ENCODE data around the gene C12orf43.
"Not testable (repeated sequence)": the region's sequence is repeated elsewhere in the genome, so short reads cannot be mapped to it uniquely, and the experiment has no call there.

Gene C12orf43, protein sequence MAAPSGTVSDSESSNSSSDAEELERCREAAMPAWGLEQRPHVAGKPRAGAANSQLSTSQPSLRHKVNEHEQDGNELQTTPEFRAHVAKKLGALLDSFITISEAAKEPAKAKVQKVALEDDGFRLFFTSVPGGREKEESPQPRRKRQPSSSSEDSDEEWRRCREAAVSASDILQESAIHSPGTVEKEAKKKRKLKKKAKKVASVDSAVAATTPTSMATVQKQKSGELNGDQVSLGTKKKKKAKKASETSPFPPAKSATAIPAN

GRCh38 chr12:121015825-121016766, at the start of gene C12orf43:
TSS of gene C12orf43 (minus strand) at chr12:121016487. CDS start at chr12:121016474, 13 bp downstream.
- DNase-seq (ENCODE audit: low spot score): peak; percentile 96

DNA sequence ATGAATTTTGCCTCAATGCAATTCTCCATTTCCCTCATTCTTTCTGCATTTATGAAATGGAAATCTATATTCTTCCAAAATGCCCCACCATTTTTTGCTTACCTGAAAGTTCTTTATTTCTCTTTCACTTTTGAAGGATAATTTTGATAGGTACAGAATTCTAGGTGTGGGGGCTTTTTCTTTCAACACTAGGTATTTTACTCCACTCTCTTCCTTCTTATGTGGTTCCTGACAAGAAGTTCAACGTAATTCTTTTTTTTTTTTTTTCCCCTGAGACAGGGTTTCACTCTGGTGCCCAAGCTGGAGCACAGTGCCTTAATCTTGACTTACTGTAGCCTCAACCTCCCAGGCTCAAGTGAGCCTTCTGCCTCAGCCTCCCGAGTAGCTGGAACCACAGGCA, 49.1 kb upstream of the C12orf43 start:
- peak; percentile 13 for DNase-seq (ENCODE audit: low spot score)

- DNase-seq (ENCODE audit: low spot score): peak; percentile 6
Observed at GRCh38 chr12:121064586-121064985, 48.3 kb upstream of the C12orf43 start.

GRCh38 chr12:121064116-121064515, 47.8 kb upstream of the C12orf43 start:
- DNase-seq (ENCODE audit: low spot score): peak; percentile 24

DNA sequence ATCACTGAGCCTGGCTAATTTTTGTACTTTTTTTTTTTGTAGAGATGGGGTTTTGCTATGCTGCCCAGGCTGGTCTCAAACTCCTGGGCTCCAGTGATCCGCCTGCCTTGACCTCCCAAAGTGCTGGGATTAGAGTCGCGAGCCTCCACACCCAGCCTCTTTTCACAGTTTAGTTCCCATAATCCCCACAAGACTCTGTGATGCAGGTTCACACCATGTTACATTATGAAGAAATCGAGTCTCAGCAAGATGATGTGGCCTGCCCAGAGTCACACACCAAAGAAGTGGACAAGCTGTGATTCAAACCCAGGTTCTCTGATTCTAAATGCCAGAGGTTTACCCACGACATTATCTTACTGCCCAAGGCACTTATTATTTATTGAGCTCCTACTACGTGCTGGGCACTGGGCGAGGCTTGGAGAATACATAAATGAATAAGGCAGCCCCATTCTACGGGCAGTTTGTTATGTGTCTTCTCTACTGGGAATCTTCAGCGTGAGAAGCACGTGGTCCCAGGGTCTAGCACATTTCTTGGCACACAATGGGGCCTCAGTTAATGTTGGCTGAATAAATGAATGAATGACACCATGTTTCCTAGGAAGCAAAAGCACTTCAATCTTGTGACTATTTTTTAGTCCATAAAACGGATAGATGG, 46.2 kb upstream of the C12orf43 start:
- DNase-seq (ENCODE audit: low spot score): peak; percentile 24

DNA sequence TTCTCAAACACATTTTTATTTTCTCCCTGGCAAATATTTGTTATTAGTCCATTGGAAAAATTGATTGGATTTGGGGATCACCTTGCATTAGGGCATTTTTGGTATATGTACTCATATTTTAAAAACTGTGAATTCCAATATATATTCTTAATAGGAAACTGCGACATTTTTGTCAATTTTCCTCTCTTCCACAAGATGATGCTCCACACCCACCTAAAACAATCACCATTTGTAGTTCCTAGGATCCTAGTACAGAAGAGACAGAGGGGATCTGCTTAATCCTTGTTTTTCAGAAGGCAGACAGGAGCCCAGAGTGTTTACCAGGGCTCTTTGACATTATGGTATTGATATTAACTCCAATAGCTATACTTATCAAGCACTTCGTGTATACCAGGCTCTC, 45.5 kb upstream of the C12orf43 start:
- no peak for DNase-seq (ENCODE audit: low spot score)

GRCh38 chr12:121060149-121061001, 44.1 kb upstream of the C12orf43 start:
- peak; percentile 66 for DNase-seq (ENCODE audit: low spot score)

DNA sequence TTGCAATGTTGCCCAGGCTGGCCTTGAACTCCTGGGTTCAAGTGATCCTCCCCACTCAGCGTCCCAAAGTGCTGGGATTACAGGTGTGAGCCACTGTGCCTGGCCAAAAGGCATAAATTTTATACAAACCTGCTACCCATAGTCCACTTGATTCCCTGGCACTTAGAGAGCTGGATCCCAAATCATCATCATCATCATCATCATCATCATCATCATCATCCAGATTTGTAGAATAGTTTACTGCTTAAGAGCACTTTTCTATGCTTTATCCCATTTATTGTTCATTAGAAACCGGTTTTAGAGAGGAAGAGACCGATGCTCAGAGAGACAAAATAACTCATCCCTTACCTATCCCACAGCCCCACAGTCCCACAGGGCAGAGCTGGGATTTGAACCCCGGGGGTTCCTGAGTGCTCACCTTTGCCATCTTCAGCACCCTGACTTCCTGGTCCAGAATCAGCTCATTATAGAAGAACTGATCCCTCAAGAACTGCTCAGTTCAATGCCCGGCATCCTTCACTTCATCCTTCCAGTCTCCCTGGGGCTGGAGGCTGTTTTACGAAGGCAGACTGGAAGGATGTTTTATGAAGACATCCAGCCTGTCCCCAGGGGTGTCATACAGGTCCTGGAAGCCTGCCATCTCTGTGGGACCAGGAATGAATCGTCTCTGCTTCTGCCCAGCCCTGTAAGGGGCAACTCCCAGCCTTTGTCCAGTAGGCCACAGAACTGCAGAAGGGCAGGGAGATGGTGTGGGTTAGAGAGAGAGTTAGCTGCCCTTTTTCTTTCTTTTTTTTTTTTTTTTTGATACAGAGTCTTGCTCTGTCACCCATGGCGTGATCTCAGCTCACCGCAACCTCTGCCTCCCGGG, 43.0 kb upstream of the C12orf43 start:
- no peak for DNase-seq (ENCODE audit: low spot score)

DNA sequence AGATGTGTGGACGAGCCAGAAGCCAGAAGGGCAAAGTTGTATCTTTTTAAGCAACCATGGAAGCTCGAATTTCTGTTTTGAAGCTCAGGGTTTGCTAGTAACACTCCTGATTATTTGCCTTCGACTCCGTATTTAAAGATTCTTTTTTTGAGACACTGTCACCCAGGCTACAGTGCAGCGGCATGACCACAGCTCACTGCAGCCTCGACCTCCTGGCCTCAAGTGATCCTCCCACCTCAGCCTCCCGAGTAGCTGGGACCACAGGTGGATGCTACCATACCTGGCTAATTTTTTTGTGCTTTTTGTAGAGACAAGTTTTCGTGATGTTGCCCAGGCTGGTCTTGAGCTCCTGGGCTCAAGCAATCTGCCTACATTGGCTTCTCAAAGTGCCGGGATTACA, 41.5 kb upstream of the C12orf43 start:
- peak; percentile 28 for DNase-seq (ENCODE audit: low spot score)

DNA sequence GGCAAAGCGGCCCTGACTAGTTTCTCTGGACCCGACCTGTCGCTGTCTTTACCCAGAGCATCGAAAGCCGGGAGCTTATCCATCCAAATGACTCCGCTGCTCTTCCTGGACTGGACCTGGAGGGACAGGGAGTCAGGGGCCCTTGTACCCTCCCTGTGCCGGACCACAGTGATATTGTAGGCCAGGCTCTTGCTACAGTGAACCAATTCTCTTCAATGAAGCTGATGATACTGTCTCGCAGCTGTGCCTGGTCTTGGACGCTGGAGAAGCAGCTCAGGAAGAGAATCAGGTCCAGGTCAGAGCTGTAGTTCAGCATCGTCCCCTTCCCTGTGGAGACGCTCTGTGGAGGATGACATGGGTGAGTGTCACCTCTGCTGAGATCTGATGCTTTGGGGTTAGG, 37.4 kb upstream of the C12orf43 start:
- DNase-seq (ENCODE audit: low spot score): no peak

GRCh38 chr12:121050725-121051124, 34.4 kb upstream of the C12orf43 start:
- DNase-seq (ENCODE audit: low spot score): no peak

- no peak for DNase-seq (ENCODE audit: low spot score)
Observed at GRCh38 chr12:121048442-121048841, 32.2 kb upstream of the C12orf43 start.

GRCh38 chr12:121047400-121047799, 31.1 kb upstream of the C12orf43 start:
- DNase-seq (ENCODE audit: low spot score): not testable (repeated sequence)

GRCh38 chr12:121043067-121043466, 26.8 kb upstream of the C12orf43 start:
- no peak for DNase-seq (ENCODE audit: low spot score)

GRCh38 chr12:121038861-121039668, 22.8 kb upstream of the C12orf43 start, which contains the start of gene OASL:
TSS of gene OASL (minus strand) at chr12:121039246. CDS start at chr12:121038971, 275 bp downstream.
- DNase-seq (ENCODE audit: low spot score): no peak

DNA sequence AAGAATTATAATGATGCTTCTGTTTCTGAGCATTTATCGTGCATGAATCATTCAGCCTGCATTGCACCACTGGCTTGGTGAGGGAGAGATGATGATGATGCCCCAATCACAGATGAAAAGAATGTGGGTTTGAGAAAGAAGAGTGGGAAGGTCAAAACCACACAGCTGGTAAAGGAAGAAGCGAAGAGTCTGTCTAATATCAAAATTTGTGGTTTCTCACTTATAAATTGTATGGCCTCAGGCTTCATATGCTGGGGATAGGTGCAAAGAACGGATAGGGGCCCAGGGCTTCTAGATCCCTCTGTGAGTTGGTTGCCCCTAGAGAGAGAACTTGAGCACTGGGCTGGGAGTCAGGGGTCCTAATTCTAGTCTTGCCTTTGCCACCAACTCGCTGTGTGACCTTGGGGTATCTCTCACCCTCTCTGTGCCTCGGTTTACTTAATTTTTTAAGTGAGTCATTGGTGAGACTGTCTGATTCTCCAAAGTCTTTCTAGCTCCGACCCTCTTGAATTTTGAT, 20.6 kb upstream of the C12orf43 start:
- no peak for DNase-seq (ENCODE audit: low spot score)

DNA sequence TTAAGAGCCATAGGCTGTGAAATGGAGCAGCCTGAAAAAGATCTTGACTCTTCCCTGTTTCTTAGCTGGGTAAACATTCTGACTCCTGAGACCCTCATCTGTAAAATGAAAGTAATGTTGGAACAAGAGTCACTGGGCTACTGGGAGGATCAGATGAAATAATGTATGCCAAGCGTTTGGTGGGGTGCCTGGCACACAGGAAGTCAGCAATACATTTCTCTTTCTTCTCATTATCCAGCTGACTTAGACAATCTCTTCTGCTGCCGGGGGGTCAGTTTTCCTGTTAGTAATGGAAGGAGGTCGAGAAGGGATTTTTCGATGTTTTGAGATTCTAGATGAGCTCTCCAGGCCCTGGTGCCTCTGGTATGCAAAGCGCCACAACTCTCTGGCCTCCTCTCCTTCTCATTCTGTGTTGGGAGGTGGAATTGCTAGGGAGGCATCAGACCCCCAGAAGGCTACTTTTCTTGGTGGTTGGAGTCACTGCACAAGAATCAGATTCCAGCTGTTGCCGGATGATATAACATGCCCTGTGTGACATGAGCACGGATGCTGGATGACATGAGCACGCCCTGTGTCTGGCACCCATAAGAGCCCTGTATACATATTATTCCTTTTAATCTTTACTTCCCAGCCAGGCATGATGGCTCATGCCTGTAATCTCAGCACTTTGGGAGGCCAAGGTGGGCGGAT, 18.5 kb upstream of the C12orf43 start:
- no peak for DNase-seq (ENCODE audit: low spot score)

GRCh38 chr12:121033625-121034349, 17.5 kb upstream of the C12orf43 start:
- DNase-seq (ENCODE audit: low spot score): no peak
